ENCODE results near the gene CCDC38.

The CCDC38 gene

DNA sequence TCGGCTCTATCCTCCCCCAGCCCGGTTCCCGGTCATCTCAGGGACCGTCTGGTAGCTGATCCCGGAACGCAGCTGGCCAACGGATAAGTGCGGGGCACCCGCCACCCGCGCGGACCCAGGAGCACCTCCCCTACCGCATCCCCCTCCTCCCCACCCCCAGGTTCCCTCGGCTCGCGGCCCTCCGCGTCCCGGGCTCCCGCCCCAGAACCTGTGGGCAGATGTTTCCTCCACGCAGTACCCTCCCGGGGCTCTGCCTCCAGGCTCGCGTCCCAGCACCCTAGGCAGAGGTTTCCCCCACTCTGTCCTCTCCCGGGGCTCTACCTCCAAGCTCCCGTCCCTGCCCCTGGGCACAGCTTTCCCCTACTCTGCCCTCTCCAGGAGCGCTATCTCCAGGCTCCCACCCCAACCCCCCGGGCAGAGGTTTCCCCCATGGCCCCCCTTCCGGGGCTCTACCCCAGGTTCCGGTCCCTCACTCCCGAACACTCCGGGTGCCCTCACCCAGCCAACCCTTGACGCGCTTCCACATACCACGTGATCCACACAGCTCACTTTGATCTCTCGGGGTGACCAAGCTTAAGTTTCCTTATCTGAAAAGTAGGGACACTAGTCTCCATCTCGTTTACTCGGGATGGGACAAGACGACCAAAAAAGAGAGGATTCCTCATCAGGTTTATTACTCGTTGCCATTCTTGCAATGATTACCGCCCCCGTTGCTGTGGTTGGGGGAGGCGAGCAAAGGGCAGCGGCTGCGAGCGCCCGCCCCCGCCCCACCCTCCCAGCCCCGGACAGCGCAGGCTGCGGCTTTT is at the start of gene CCDC38:
Gene CCDC38 (minus strand): TSS at position 91 of the 806 bp plus-strand sequence. CDS start 6,105 bp downstream, outside the sequence.
- H3K4me3 ChIP-seq (ENCODE audit: low read length): peak within 1 kb of the TSS; percentile 62
- peak; percentile 31 for DNase-seq (ENCODE audit: low read depth)

DNA sequence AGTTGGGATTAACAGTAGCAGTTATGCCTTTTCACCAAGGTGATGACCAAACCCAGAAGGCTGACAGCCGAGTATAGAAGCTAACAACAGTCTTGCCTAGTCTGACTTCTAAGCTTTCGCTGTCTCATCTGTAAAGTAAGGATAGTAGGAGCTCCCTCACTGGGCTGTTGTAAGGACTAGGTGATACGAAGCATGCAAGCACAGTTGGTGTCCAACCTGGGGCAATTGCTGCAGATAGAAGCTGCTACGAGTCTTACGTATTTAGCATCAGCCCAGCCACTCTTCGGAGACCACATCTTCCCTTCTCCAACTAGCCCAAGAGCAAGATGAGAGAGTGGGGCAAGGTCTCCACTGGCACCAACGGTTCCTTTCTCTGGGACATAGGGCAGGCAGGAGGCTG is 47.7 kb upstream of the CCDC38 start:
- TF ChIP-seq, protein P1, sequence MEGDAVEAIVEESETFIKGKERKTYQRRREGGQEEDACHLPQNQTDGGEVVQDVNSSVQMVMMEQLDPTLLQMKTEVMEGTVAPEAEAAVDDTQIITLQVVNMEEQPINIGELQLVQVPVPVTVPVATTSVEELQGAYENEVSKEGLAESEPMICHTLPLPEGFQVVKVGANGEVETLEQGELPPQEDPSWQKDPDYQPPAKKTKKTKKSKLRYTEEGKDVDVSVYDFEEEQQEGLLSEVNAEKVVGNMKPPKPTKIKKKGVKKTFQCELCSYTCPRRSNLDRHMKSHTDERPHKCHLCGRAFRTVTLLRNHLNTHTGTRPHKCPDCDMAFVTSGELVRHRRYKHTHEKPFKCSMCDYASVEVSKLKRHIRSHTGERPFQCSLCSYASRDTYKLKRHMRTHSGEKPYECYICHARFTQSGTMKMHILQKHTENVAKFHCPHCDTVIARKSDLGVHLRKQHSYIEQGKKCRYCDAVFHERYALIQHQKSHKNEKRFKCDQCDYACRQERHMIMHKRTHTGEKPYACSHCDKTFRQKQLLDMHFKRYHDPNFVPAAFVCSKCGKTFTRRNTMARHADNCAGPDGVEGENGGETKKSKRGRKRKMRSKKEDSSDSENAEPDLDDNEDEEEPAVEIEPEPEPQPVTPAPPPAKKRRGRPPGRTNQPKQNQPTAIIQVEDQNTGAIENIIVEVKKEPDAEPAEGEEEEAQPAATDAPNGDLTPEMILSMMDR (conservative IDR thresholded peaks at IDR 0.05; ENCODE audit: low read length): no peak
- H3K4me3 ChIP-seq (ENCODE audit: low read length): no peak overlapping the region
- DNase-seq (ENCODE audit: low read depth): no peak

More for the DNA sequence above, at the start of gene CCDC38:
- TF ChIP-seq, protein P1 (conservative IDR thresholded peaks at IDR 0.05; ENCODE audit: low read length): no peak

DNA sequence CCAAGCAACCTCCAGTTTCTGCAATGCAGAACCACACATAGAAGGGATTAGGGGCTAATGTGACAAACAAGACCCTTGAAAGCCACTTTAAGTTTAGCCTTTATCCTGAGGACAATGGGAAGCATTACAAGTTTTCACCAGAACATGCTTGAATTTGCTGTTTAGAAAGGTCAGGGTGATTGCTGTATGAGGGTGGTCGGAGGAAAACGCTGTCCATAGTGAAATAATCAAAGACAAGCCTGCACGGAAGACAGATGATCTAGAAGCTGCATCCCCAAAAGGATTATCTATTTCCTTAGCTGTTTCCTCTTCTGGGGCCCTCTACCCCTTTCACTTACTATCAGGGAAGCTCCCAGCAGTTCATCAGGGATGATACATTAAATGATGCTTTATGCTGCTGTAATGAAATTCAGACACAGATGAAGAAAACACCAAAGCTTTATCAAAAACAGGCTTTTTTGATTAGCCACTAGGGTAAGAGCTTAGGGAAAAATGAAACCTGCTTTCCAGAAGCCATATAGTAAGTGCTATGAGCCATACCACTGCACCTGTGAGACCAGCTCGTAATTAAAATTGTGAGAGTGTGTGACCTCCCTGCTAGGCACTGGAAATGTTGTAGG is 47.2 kb upstream of the CCDC38 start:
- no peak overlapping the region for H3K4me3 ChIP-seq (ENCODE audit: low read length)
- no peak for DNase-seq (ENCODE audit: low read depth)
- TF ChIP-seq, protein P1 (conservative IDR thresholded peaks at IDR 0.05; ENCODE audit: low read length): no peak

DNA sequence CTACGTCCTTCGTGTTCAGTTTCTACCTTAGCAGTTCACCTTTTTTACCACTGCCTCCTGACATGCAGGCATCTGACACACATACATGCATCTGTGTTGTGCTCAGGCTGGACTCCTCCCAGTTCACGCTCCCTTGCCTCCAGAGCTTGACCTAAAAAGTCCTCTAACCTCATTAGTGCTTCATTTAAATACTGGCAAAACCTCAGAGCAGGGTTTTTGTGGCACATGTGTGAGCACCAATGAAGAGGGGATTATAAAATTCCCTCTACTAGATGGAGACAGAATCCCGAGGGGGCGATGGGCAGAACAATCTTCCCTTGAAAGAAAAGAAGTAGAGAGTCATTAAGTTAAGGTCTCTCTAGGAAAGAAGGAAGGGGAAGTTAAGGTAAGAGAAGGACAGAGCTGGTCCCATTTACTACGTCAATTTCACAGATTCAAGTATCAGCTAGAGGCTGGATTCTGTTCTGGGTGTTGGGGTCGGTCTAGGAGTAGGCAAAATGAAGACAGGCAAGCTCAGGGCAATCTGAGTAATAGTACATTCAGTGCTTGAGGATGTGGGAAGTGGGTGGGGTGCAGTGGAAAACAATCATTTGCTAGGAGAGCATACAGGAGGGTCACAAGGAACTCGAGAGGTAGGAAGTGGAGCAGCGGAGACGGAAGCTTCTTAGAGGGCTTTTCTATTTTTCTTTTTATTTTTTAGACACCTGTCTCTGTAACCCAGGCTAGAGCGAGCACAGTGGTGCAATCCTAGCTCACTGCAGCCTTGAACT is 46.3 kb upstream of the CCDC38 start:
- TF ChIP-seq, protein P1 (conservative IDR thresholded peaks at IDR 0.05; ENCODE audit: low read length): no peak
- no peak overlapping the region for H3K4me3 ChIP-seq (ENCODE audit: low read length)
- no peak for DNase-seq (ENCODE audit: low read depth)

DNA sequence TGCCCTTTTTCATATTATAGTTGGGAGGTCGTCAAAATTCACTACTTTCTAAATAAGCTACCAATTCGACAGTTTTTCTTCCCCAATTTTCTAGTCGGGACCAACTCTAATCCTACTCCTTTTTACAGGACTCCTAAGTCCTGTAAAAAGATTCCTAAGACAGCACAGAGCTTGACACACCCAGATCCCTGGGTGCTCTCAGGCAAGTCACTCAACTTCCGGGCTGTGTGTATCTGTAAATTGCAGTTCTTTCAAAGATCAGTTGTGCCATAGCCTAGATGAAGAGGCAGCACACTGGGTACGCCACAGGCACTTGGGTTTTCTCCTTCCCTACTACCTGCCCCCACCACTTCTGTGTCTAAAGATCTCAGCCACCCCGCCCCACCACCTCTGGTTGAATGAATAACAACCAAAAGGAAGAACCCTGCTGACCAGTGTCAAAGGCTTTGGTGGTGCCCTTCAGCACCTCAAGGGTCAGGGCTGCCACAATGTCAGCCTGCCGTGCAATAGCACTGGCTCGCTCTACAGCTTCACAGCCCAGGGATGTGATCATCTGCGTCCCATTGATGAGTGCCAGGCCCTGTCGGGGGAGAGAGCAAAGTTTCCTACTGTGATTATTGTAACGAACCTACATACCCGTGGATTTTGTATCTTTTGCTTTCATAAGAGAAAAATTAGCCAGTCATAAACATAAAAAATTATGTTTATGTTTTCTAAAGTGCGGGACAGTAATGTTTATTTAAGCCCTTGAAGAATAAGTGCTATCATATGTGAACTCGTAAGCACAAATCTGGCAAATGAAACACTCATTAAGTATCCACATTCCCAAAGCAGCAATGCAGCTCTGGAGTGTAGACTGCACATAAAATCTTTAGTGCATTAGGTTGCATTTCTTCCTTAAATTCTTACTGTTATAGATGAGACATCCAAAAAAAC is 44.5 kb upstream of the CCDC38 start:
- DNase-seq (ENCODE audit: low read depth): no peak
- TF ChIP-seq, protein P1 (conservative IDR thresholded peaks at IDR 0.05; ENCODE audit: low read length): no peak
- no peak overlapping the region for H3K4me3 ChIP-seq (ENCODE audit: low read length)

DNA sequence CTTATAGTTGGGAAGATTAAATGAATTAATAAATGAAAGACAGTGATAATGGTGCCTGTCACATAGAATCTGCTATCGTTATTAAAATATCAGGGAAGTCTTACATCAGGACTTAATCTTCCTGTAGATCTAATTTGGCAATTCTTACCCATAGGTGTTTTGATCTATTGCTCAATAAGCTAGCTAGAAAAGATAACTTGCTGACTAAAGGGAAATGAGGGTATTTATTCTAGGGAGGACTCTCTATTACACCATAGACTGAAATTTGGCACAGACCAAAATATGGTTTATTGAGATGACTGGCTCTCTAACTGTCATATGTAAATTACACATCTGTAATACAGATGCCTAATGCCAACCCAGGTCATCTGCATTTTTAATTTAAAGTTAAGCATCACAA is 42.3 kb upstream of the CCDC38 start:
- no peak for DNase-seq (ENCODE audit: low read depth)
- H3K4me3 ChIP-seq (ENCODE audit: low read length): no peak overlapping the region
- TF ChIP-seq, protein P1 (conservative IDR thresholded peaks at IDR 0.05; ENCODE audit: low read length): no peak

All from AG10803 (cell line).